HUES64 (cell line): ENCODE measurements around the gene CXXC5.

Source experiments
- H3K27ac ChIP-seq: 2 replicates; pipeline ENCODE4 v1.7.0; 2013; ENCODE audit warnings: low read depth, low read length, inconsistent platforms
- H3K27me3 ChIP-seq: 2 replicates; pipeline ENCODE4 v1.6.1; 2013; ENCODE audit warnings: mild to moderate bottlenecking, low read length; ENCODE audit not compliant: insufficient read depth
- H3K36me3 ChIP-seq: 2 replicates; pipeline ENCODE4 v1.6.1; 2013; ENCODE audit warnings: mild to moderate bottlenecking, low read length; ENCODE audit not compliant: insufficient read depth
- H3K4me1 ChIP-seq: 2 replicates; pipeline ENCODE4 v1.6.1; 2013; ENCODE audit warnings: mild to moderate bottlenecking, low read length, moderate library complexity; ENCODE audit not compliant: insufficient read depth
- H3K4me3 ChIP-seq: 2 replicates; pipeline ENCODE4 v1.5.1; 2013; ENCODE audit warnings: mild to moderate bottlenecking, low read length, moderate library complexity
- H3K9ac ChIP-seq: 2 replicates; pipeline ENCODE4 v1.6.1; 2013; ENCODE audit warnings: mild to moderate bottlenecking, low read depth, low read length
- H3K9me3 ChIP-seq: 2 replicates; pipeline ENCODE4 v1.6.1; 2013; ENCODE audit warnings: low read depth, low read length; ENCODE audit not compliant: insufficient read depth
- WGBS: fragments of 150-250, 120-280 bp; methylation state at CpG from one replicate; pipeline ENCODE4 v1.1.7; 2013; ENCODE audit warnings: missing lambda C conversion rate; 5-methylcytosine and 5-hydroxymethylcytosine counted together

CXXC5 gene

GRCh38 chr5:139660923-139661814 lies 13.0 kb downstream of the CXXC5 start:
- Histone ChIP-seq H3K9me3 (no peaks in the 10 kb centered on the region), H3K27ac (peak overlapping the region; percentile 26; the same call in 1 of the 2 replicates), H3K27me3 (no peaks in the 10 kb centered on the region), H3K9ac (0 out of 2 replicates have a peak overlapping the region, but pooled peaks have one; percentile 20), H3K36me3 (peaks cover 5% of the 10 kb centered on the region; the same call in 1 of the 2 replicates), H3K4me3 (no peak overlapping the region), H3K4me1 (peaks cover 42% of the 10 kb centered on the region)
- 72% methylated on average over 41 of the region's 41 CpGs for WGBS

GRCh38 chr5:139662617-139663016 lies 14.5 kb downstream of the CXXC5 start:
- peaks cover 34% of the 10 kb centered on the region for H3K4me1 ChIP-seq
- H3K9me3 ChIP-seq = no peaks in the 10 kb centered on the region
- H3K9ac ChIP-seq = no peak overlapping the region
- 94% methylated on average over 9 of the region's 9 CpGs for WGBS
- no peak overlapping the region for H3K4me3 ChIP-seq
- no peak overlapping the region for H3K27ac ChIP-seq
- H3K36me3 ChIP-seq = peaks cover 5% of the 10 kb centered on the region; the same call in 1 of the 2 replicates
- no peaks in the 10 kb centered on the region for H3K27me3 ChIP-seq

GRCh38 chr5:139663207-139664085 lies 15.3 kb downstream of the CXXC5 start:
- Histone ChIP-seq H3K4me1 (peaks cover 29% of the 10 kb centered on the region), H3K36me3 (peaks cover 5% of the 10 kb centered on the region; the same call in 1 of the 2 replicates), H3K9me3 (no peaks in the 10 kb centered on the region), H3K9ac (no peak overlapping the region), H3K4me3 (no peak overlapping the region), H3K27ac (no peak overlapping the region), H3K27me3 (no peaks in the 10 kb centered on the region)
- WGBS = 90% methylated on average over 13 of the region's 14 CpGs

- Histone ChIP-seq H3K27me3 (no peaks in the 10 kb centered on the region), H3K27ac (no peak overlapping the region), H3K4me1 (peaks cover 23% of the 10 kb centered on the region), H3K9me3 (no peaks in the 10 kb centered on the region), H3K36me3 (peaks cover 5% of the 10 kb centered on the region; the same call in 1 of the 2 replicates), H3K9ac (no peak overlapping the region), H3K4me3 (no peak overlapping the region)
- WGBS = 85% methylated on average over 9 of the region's 9 CpGs
Observed at GRCh38 chr5:139664086-139664693, 16.0 kb downstream of the CXXC5 start.

GRCh38 chr5:139664727-139665351 lies 16.7 kb downstream of the CXXC5 start:
- H3K9me3 ChIP-seq = no peaks in the 10 kb centered on the region
- no peak overlapping the region for H3K27ac ChIP-seq
- peaks cover 20% of the 10 kb centered on the region for H3K4me1 ChIP-seq
- no peak overlapping the region for H3K4me3 ChIP-seq
- H3K9ac ChIP-seq = no peak overlapping the region
- peaks cover 5% of the 10 kb centered on the region; the same call in 1 of the 2 replicates for H3K36me3 ChIP-seq
- 93% methylated on average over 15 of the region's 15 CpGs for WGBS
- H3K27me3 ChIP-seq = no peaks in the 10 kb centered on the region

- Histone ChIP-seq H3K27ac (no peak overlapping the region), H3K4me3 (no peak overlapping the region), H3K27me3 (no peaks in the 10 kb centered on the region), H3K36me3 (peaks cover 5% of the 10 kb centered on the region; the same call in 1 of the 2 replicates), H3K9me3 (no peaks in the 10 kb centered on the region), H3K4me1 (peaks cover 21% of the 10 kb centered on the region), H3K9ac (no peak overlapping the region)
- 95% methylated on average over 11 of the region's 11 CpGs for WGBS
Observed at GRCh38 chr5:139665626-139666025, 17.5 kb downstream of the CXXC5 start.

- no peak overlapping the region for H3K9ac ChIP-seq
- no peaks in the 10 kb centered on the region for H3K27me3 ChIP-seq
- peaks cover 26% of the 10 kb centered on the region for H3K4me1 ChIP-seq
- H3K9me3 ChIP-seq = no peaks in the 10 kb centered on the region
- H3K27ac ChIP-seq = no peak overlapping the region
- no peak overlapping the region for H3K4me3 ChIP-seq
- peaks cover 5% of the 10 kb centered on the region; the same call in 1 of the 2 replicates for H3K36me3 ChIP-seq
- 88% methylated on average over 7 of the region's 7 CpGs for WGBS
Observed at GRCh38 chr5:139666551-139666950, 18.4 kb downstream of the CXXC5 start.

GRCh38 chr5:139667001-139667729 lies 19.0 kb downstream of the CXXC5 start:
- Histone ChIP-seq H3K9me3 (no peaks in the 10 kb centered on the region), H3K36me3 (peaks cover 5% of the 10 kb centered on the region; the same call in 1 of the 2 replicates), H3K4me3 (no peak overlapping the region), H3K4me1 (peaks cover 26% of the 10 kb centered on the region), H3K27me3 (no peaks in the 10 kb centered on the region), H3K27ac (no peak overlapping the region), H3K9ac (no peak overlapping the region)
- 81% methylated on average over 2 of the region's 2 CpGs for WGBS

- Histone ChIP-seq H3K27me3 (no peaks in the 10 kb centered on the region), H3K9me3 (no peaks in the 10 kb centered on the region), H3K9ac (no peak overlapping the region), H3K36me3 (peaks cover 5% of the 10 kb centered on the region; the same call in 1 of the 2 replicates), H3K4me3 (no peak overlapping the region), H3K27ac (no peak overlapping the region), H3K4me1 (peaks cover 26% of the 10 kb centered on the region)
- 70% methylated on average over 3 of the region's 5 CpGs for WGBS
Observed at GRCh38 chr5:139667730-139668063, 19.5 kb downstream of the CXXC5 start.
